Nephron progenitor cell (in vitro differentiated cells): ENCODE measurements around the gene SSBP3.
A peak's percentile ranks its signal among the peaks of the same experiment; 100 is the strongest.

Source experiments
- DNase-seq: peaks from one replicate; pipeline ENCODE4 v3.0.0; 2021
- H3K27ac Mint-ChIP-seq: 2 replicates; pipeline ENCODE4 v1.8.0; 2021; ENCODE audit warnings: mild to moderate bottlenecking, moderate library complexity, mixed read lengths
- H3K27me3 Mint-ChIP-seq: 2 replicates; pipeline ENCODE4 v1.8.0; 2021; ENCODE audit warnings: mild to moderate bottlenecking, low read depth, mixed read lengths; ENCODE audit not compliant: poor library complexity
- H3K36me3 Mint-ChIP-seq: 2 replicates; pipeline ENCODE4 v1.8.0; 2021; ENCODE audit warnings: low read depth, mixed read lengths
- H3K4me1 Mint-ChIP-seq: 2 replicates; pipeline ENCODE4 v1.8.0; 2021; ENCODE audit warnings: mixed read lengths
- H3K4me3 Mint-ChIP-seq: 2 replicates; pipeline ENCODE4 v1.8.0; 2021; ENCODE audit warnings: mild to moderate bottlenecking, moderate library complexity, mixed read lengths
- H3K9me3 Mint-ChIP-seq: 2 replicates; pipeline ENCODE4 v1.8.0; 2021; ENCODE audit warnings: mild to moderate bottlenecking, moderate library complexity, mixed read lengths
- TF ChIP-seq, protein P1 (sequence below): fragments of 200-600 bp; sonication (generic); IDR thresholded peaks from 2 replicates; pipeline ENCODE4 v1.5.0; 2021; ENCODE audit warnings: antibody characterized with exemption

The SSBP3 gene

DNA sequence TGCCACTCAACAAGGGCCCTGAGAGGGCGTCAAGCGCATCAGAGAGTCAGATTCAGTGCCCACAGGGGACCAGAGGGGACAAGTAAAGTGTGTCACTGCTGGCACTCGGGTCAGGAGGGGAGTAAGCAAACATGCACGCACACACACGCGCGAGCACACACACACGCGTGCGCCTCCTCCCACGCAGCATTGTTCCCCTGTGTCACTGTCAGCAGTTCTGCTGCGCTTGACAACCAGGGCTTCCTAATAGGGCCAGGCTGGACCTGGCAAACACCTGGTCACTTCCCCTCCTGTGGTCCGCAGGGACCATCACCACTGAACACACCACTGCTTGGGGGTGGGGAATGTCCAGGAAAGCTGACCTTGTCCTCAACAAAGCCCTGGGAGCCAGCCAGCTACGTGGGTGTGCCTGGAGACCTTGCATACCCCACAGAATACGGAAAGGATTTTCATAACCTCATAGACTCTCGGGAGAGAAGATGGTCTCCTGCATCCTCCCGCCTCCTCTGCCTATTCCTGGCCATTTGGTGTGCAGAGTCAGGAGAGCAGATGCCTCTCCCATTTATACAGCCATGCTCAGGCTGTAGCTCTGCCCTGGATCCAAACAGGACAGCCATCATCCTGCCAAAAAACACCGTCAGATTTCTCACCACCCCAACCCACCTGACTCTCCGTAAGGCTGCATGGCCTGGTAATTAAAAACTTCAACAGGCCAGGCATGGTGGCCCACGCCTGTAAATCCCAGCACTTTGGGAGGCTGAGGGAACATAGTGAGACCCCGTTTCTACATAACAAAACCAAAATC is 73.2 kb downstream of the SSBP3 start:
- no peaks in the 10 kb centered on the region for H3K9me3 Mint-ChIP-seq
- peak overlapping the region; percentile 82 for H3K27ac Mint-ChIP-seq
- no peaks in the 10 kb centered on the region for H3K27me3 Mint-ChIP-seq
- no peak overlapping the region for H3K4me3 Mint-ChIP-seq
- no peak for DNase-seq
- TF ChIP-seq, protein P1, sequence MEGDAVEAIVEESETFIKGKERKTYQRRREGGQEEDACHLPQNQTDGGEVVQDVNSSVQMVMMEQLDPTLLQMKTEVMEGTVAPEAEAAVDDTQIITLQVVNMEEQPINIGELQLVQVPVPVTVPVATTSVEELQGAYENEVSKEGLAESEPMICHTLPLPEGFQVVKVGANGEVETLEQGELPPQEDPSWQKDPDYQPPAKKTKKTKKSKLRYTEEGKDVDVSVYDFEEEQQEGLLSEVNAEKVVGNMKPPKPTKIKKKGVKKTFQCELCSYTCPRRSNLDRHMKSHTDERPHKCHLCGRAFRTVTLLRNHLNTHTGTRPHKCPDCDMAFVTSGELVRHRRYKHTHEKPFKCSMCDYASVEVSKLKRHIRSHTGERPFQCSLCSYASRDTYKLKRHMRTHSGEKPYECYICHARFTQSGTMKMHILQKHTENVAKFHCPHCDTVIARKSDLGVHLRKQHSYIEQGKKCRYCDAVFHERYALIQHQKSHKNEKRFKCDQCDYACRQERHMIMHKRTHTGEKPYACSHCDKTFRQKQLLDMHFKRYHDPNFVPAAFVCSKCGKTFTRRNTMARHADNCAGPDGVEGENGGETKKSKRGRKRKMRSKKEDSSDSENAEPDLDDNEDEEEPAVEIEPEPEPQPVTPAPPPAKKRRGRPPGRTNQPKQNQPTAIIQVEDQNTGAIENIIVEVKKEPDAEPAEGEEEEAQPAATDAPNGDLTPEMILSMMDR, result no peak
- H3K4me1 Mint-ChIP-seq, result peaks cover 92% of the 10 kb centered on the region
- peaks cover under 1% of the 10 kb centered on the region for H3K36me3 Mint-ChIP-seq

DNA sequence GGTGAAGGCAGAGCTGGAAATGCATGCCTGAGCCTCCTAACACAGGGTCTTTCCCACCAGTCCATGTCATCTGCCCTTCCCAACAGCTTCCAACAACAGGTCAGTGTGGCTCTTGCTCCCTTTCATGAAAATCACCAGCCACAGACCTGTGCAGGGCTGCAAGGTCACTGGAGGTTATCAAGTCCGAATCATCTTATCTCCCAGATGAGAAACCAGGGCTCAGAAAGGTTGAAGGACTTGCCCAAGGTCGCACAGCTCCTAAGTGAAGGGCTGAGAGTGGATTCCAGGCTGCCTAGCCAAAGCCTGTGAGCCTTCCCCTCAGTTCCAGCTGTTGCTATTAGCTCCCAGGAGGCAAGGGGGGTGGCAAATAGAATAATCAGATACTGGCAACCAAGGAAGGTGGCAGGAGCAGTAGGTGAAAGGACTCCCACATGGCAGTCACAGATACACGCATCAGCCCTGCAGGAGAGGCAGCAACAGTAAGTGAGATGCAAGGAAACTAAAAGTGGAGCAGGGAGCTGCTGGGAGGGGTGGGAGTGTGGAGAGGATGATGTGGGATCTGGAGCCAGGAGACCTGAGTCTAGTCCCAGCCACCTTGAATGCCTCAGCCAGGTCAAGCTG is 74.2 kb downstream of the SSBP3 start:
- no peak for DNase-seq
- H3K9me3 Mint-ChIP-seq, result no peaks in the 10 kb centered on the region
- TF ChIP-seq, protein P1, result no peak
- H3K27ac Mint-ChIP-seq, result no peak overlapping the region
- peaks cover 97% of the 10 kb centered on the region for H3K4me1 Mint-ChIP-seq
- H3K27me3 Mint-ChIP-seq, result no peaks in the 10 kb centered on the region
- no peaks in the 10 kb centered on the region for H3K36me3 Mint-ChIP-seq
- no peak overlapping the region for H3K4me3 Mint-ChIP-seq

GRCh38 chr1:54331091-54331772 is 75.0 kb downstream of the SSBP3 start:
- TF ChIP-seq, protein P1, result no peak
- Mint-ChIP-seq H3K4me3 (peak overlapping the region; percentile 51), H3K9me3 (no peaks in the 10 kb centered on the region), H3K27ac (peak overlapping the region; percentile 83), H3K4me1 (peaks cover 97% of the 10 kb centered on the region), H3K27me3 (no peaks in the 10 kb centered on the region), H3K36me3 (no peaks in the 10 kb centered on the region)
- no peak for DNase-seq

GRCh38 chr1:54329312-54330003 is 76.7 kb downstream of the SSBP3 start:
- H3K27me3 Mint-ChIP-seq, result no peaks in the 10 kb centered on the region
- peak overlapping the region; percentile 64 for H3K4me3 Mint-ChIP-seq
- H3K9me3 Mint-ChIP-seq, result no peaks in the 10 kb centered on the region
- peaks cover 97% of the 10 kb centered on the region for H3K4me1 Mint-ChIP-seq
- no peaks in the 10 kb centered on the region for H3K36me3 Mint-ChIP-seq
- no peak for DNase-seq
- TF ChIP-seq, protein P1, result no peak
- peak overlapping the region; percentile 94 for H3K27ac Mint-ChIP-seq

GRCh38 chr1:54328066-54328636 is 78.0 kb downstream of the SSBP3 start:
- Mint-ChIP-seq H3K4me3 (peak overlapping the region; percentile 71), H3K27me3 (peaks cover 2% of the 10 kb centered on the region), H3K36me3 (no peaks in the 10 kb centered on the region), H3K9me3 (no peaks in the 10 kb centered on the region), H3K4me1 (peaks cover 100% of the 10 kb centered on the region), H3K27ac (peak overlapping the region; percentile 98)
- TF ChIP-seq, protein P1, result no peak
- DNase-seq, result no peak
